GM12874 (cell line): ENCODE measurements around the gene PCDHGB4.
A peak's percentile ranks its signal among the peaks of the same experiment; 100 is the strongest.

Experiments
- CTCF ChIP-seq: IDR thresholded peaks from 2 replicates; pipeline ENCODE4 v1.5.1; 2011; ENCODE audit warnings: low read depth, mild to moderate bottlenecking, control low read depth, low read length, moderate library complexity; ENCODE audit not compliant: insufficient read depth

PCDHGB4 gene

DNA sequence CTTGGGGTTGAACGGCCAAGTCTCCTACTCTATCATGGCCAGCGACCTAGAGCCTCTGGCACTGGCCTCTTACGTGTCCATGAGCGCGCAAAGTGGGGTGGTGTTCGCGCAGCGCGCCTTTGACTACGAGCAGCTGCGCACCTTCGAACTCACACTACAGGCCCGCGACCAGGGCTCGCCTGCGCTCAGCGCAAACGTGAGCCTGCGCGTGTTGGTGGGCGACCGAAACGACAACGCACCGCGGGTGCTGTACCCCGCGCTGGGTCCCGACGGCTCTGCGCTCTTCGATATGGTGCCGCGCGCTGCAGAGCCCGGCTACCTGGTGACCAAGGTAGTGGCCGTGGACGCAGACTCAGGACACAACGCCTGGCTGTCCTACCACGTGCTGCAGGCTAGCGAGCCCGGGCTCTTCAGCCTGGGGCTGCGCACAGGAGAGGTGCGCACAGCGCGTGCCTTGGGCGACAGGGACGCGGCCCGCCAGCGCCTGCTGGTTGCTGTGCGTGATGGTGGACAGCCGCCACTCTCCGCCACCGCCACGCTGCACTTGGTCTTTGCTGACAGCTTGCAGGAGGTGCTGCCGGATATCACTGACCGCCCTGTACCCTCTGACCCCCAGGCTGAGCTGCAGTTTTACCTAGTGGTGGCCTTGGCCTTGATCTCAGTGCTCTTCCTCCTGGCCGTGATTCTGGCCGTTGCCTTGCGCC is 12.2 kb downstream of the PCDHGB4 start:
- no peak for TF ChIP-seq CTCF

GRCh38 chr5:141402553-141403243 is 15.2 kb downstream of the PCDHGB4 start, which contains the start of gene PCDHGA9:
Gene PCDHGA9 (plus strand): TSS chr5:141402778. CDS start chr5:141402953, 175 bp downstream.
- TF ChIP-seq CTCF = no peak

DNA sequence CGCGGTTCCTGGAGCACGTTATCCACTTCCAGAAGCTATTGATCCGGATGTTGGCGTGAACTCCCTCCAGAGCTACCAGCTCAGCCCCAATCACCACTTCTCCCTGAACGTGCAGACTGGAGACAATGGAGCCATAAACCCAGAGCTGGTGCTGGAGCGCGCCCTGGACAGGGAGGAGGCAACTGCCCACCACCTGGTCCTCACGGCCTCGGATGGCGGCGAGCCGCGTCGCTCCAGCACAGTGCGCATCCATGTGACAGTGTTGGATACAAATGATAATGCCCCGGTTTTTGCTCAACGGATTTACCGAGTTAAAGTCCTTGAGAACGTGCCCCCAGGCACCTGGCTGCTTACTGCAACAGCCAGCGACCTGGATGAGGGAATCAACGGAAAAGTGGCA is 15.9 kb downstream of the PCDHGB4 start:
- no peak for TF ChIP-seq CTCF

DNA sequence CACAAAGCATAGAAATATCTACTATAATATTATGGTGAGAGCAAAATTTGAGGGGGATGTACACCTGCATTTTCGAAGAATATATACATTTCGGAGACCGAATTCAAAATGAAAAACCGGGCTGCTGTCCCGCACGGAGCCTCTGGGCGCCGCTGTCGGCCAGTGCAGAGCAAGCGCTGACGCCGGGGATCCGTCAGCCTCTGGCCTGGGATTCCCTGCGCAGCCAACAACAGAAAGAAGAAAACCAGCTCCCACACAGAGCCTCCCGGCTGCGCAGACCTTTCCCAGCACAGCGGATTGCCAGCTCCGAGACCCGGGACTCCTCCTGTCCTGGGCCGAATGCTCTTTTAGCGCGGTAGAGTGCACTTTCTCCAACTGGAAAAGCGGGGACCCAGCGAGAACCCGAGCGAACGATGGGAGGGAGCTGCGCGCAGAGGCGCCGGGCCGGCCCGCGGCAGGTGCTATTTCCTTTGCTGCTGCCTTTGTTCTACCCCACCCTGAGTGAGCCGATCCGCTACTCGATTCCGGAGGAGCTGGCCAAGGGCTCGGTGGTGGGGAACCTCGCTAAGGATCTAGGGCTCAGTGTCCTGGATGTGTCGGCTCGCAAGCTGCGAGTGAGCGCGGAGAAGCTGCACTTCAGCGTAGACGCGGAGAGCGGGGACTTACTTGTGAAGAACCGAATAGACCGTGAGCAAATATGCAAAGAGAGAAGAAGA is 20.4 kb downstream of the PCDHGB4 start, which contains the start of gene PCDHGB6:
PCDHGB6 (plus strand) TSS at position 232 of the 716 bp plus-strand sequence; CDS start at position 414, 182 bp downstream.
- peak; percentile 78 for TF ChIP-seq CTCF

DNA sequence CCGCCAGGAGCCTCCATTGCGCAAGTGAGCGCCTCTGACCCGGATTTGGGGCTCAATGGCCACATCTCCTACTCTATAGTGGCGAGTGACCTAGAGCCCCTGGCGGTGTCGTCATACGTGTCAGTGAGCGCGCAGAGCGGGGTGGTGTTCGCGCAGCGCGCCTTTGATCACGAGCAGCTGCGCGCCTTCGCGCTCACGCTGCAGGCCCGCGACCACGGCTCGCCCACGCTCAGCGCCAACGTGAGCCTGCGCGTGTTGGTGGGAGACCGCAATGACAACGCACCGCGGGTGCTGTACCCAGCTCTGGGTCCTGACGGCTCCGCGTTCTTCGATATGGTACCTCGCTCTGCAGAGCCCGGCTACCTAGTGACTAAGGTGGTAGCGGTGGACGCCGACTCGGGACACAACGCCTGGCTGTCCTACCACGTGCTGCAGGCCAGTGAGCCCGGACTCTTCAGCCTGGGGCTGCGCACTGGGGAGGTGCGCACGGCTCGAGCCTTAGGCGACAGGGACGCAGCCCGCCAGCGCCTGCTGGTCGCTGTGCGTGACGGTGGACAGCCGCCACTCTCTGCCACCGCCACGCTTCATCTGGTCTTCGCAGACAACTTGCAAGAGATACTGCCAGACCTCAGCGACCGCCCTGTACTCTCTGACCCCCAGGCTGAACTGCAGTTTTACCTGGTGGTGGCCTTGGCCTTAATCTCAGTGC is 22.3 kb downstream of the PCDHGB4 start:
- no peak for TF ChIP-seq CTCF

- TF ChIP-seq CTCF = no peak
These were observed 24.1 kb downstream of the PCDHGB4 start for GRCh38 chr5:141411575-141411974.

- peak; percentile 70 for TF ChIP-seq CTCF
These were observed 25.5 kb downstream of the PCDHGB4 start, which contains the start of gene PCDHGA10 for GRCh38 chr5:141412854-141413539. Gene PCDHGA10 (plus strand): TSS chr5:141412987. CDS start chr5:141413176, 189 bp downstream.
